Loucy (cell line): ENCODE measurements around the gene OR6C65.
"Not testable (repeated sequence)": the region's sequence is repeated elsewhere in the genome, so short reads cannot be mapped to it uniquely, and the experiment has no call there.

Experiments
- H2AFZ ChIP-seq: fragments of 200-600 bp; sonication (generic); 2 replicates; pipeline ENCODE4 v1.6.0; 2016; ENCODE audit warnings: antibody characterized with exemption, mild to moderate bottlenecking, low read length, moderate library complexity
- H3F3A ChIP-seq: fragments of 200-600 bp; 2 replicates; pipeline ENCODE4 v1.6.0; 2016; ENCODE audit warnings: antibody characterized with exemption, low read depth, mild to moderate bottlenecking
- H3K27me3 ChIP-seq: fragments of 200-600 bp; sonication (generic); 2 replicates; pipeline ENCODE4 v1.6.1; 2014; ENCODE audit warnings: low read length, mild to moderate bottlenecking; ENCODE audit not compliant: insufficient read depth, poor library complexity, severe bottlenecking
- H3K36me3 ChIP-seq: fragments of 200-600 bp; sonication (generic); 2 replicates; pipeline ENCODE4 v1.6.1; 2016; ENCODE audit warnings: low read length; ENCODE audit not compliant: insufficient read depth
- H3K4me1 ChIP-seq: fragments of 200-600 bp; sonication (generic); 2 replicates; pipeline ENCODE4 v1.5.1; 2014; ENCODE audit warnings: low read length, mild to moderate bottlenecking; ENCODE audit not compliant: insufficient read depth, poor library complexity, severe bottlenecking
- H3K4me2 ChIP-seq: fragments of 200-600 bp; sonication (generic); 2 replicates; pipeline ENCODE4 v1.6.0; 2014; ENCODE audit warnings: antibody characterized with exemption, low read length, low read depth, mild to moderate bottlenecking; ENCODE audit not compliant: poor library complexity, severe bottlenecking
- H3K4me3 ChIP-seq: fragments of 200-600 bp; sonication (generic); 2 replicates; pipeline ENCODE4 v1.5.1; 2014; ENCODE audit warnings: low read length, mild to moderate bottlenecking, mixed read lengths; ENCODE audit not compliant: poor library complexity, severe bottlenecking
- H3K79me2 ChIP-seq: fragments of 200-600 bp; sonication (generic); 2 replicates; pipeline ENCODE4 v1.6.1; 2014; ENCODE audit warnings: low read length; ENCODE audit not compliant: insufficient read depth
- H3K9ac ChIP-seq: fragments of 200-600 bp; sonication (generic); 2 replicates; pipeline ENCODE4 v1.6.0; 2014; ENCODE audit warnings: mild to moderate bottlenecking, low read depth, low read length, moderate library complexity; ENCODE audit not compliant: poor library complexity, severe bottlenecking
- H3K9me2 ChIP-seq: fragments of 200-600 bp; sonication (generic); replicated peaks from 2 replicates; pipeline ENCODE4 v1.6.1; 2016; ENCODE audit warnings: low read depth, low read length, mixed read lengths
- H3K9me3 ChIP-seq: fragments of 200-600 bp; sonication (generic); 2 replicates; pipeline ENCODE4 v1.6.1; 2014; ENCODE audit warnings: mild to moderate bottlenecking, antibody characterized with exemption, low read length, low read depth; ENCODE audit not compliant: insufficient read depth
- H4K20me1 ChIP-seq: fragments of 200-600 bp; sonication (generic); 2 replicates; pipeline ENCODE4 v1.6.0; 2014; ENCODE audit warnings: antibody characterized with exemption, low read length, mild to moderate bottlenecking; ENCODE audit not compliant: insufficient read depth, poor library complexity, severe bottlenecking
- CTCF ChIP-seq: fragments of 200-600 bp; sonication (generic); conservative IDR thresholded peaks from 2 replicates; pipeline ENCODE4 v1.5.1; 2014; ENCODE audit warnings: mild to moderate bottlenecking, antibody characterized with exemption, low read length
- EZH2phosphoT487 ChIP-seq: fragments of 200-600 bp; IDR thresholded peaks from 2 replicates; pipeline ENCODE4 v1.6.1; 2018; ENCODE audit warnings: antibody characterized with exemption, mild to moderate bottlenecking, moderate library complexity, borderline replicate concordance

OR6C65 gene

DNA sequence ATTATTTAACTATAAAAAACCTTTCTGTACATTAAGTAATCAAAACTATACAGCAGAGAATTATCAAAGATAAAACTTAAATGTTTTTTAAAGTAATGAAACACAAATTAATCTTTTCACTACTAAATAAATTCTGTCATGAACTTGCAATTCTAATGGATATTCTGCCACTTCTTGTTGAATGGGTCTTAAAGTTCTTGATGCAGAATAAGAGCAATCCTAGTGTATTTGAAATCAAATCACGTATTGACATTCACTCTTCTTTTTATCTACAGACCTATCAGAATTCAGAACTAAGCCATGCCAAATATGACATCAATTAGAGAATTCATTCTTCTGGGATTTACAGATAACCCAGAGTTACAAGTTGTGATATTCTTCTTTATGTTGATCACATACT, at the start of gene OR6C65:
Gene OR6C65, plus strand, starts transcription at position 301 of the 400 bp plus-strand sequence. Its CDS starts 0 bp downstream, at position 301.
- no peaks in the 10 kb centered on the region for H3K9me3 ChIP-seq
- no peaks in the 10 kb centered on the region for H3K4me1 ChIP-seq
- no peaks in the 10 kb centered on the region for H3F3A ChIP-seq
- no peak within 1 kb of the TSS for H3K4me3 ChIP-seq
- no peaks in the 10 kb centered on the region for H3K27me3 ChIP-seq
- H3K79me2 ChIP-seq, result no peaks in the 10 kb centered on the region
- no peaks in the 10 kb centered on the region for H3K9me2 ChIP-seq
- H3K4me2 ChIP-seq, result no peak within 1 kb of the TSS
- H4K20me1 ChIP-seq, result no peaks in the 10 kb centered on the region
- H2AFZ ChIP-seq, result no peak within 1 kb of the TSS
- no peak within 1 kb of the TSS for H3K9ac ChIP-seq
- TF ChIP-seq EZH2phosphoT487, result no peak
- no peak for TF ChIP-seq CTCF
- H3K36me3 ChIP-seq, result no peaks in the 10 kb centered on the region

GRCh38 chr12:55355338-55355737, 45.0 kb upstream of the OR6C65 start:
- not testable (repeated sequence) for H3K4me3 ChIP-seq, H3K79me2 ChIP-seq, H3K36me3 ChIP-seq, H3K9me3 ChIP-seq, H4K20me1 ChIP-seq, H3K4me2 ChIP-seq, H3K9me2 ChIP-seq, H3K4me1 ChIP-seq, H3K27me3 ChIP-seq, H3F3A ChIP-seq, H2AFZ ChIP-seq, H3K9ac ChIP-seq

DNA sequence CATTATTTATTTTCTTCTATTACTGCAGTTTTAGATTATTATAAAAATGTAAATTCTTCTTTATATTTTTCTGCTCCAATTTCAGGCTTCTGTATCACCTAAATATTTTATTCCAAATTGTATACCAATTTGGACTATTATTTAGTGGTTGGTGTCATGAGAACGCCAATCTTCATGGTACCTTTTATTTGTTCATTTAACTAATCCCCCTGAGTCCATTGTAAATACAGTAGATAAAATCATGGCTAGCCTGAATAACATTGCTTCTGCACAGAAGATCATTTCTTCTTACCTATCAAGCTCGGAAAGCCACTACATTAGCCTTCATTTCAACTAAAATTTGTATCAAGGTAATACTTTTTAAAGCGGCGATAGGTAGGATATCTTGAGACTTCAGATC, 37.7 kb upstream of the OR6C65 start, which contains the start of gene OR6C75:
Gene OR6C75, plus strand, starts transcription at position 301 of the 400 bp plus-strand sequence. CDS start 2,136 bp downstream, outside the sequence.
- no peaks in the 10 kb centered on the region for H3K9me2 ChIP-seq
- TF ChIP-seq EZH2phosphoT487 (no peak), CTCF (no peak)
- no peak within 1 kb of the TSS for H3K4me2 ChIP-seq
- no peak within 1 kb of the TSS for H2AFZ ChIP-seq
- no peaks in the 10 kb centered on the region for H3K79me2 ChIP-seq
- no peaks in the 10 kb centered on the region for H3F3A ChIP-seq
- no peaks in the 10 kb centered on the region for H3K9me3 ChIP-seq
- no peaks in the 10 kb centered on the region for H3K27me3 ChIP-seq
- H3K36me3 ChIP-seq, result no peaks in the 10 kb centered on the region
- H3K4me1 ChIP-seq, result no peaks in the 10 kb centered on the region
- no peak within 1 kb of the TSS for H3K9ac ChIP-seq
- H3K4me3 ChIP-seq, result no peak within 1 kb of the TSS
- H4K20me1 ChIP-seq, result no peaks in the 10 kb centered on the region

DNA sequence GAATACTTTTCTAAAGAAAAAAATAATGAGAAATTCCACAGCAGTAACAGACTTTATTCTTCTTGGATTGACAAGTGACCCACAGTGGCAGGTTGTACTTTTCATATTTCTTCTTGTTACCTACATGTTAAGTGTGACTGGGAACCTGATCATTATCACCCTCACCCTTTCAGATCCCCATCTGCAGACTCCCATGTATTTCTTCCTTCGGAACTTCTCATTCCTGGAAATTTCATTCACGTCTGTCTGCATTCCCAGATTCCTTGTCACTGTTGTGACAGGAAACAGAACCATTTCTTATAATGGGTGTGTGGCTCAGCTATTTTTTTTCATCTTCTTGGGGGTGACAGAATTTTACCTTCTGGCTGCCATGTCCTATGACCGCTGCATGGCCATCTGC, 35.2 kb upstream of the OR6C65 start:
- no peaks in the 10 kb centered on the region for H4K20me1 ChIP-seq

More for the DNA sequence above, 35.2 kb upstream of the OR6C65 start:
- Histone ChIP-seq H3K27me3 (no peaks in the 10 kb centered on the region), H3K9ac (no peak overlapping the region), H3K4me3 (no peak overlapping the region), H3K36me3 (no peaks in the 10 kb centered on the region), H3K4me2 (no peak overlapping the region), H3K79me2 (no peaks in the 10 kb centered on the region), H3K9me2 (no peaks in the 10 kb centered on the region), H3K4me1 (no peaks in the 10 kb centered on the region), H2AFZ (no peak overlapping the region), H3F3A (no peaks in the 10 kb centered on the region), H3K9me3 (no peaks in the 10 kb centered on the region)
- TF ChIP-seq CTCF (no peak), EZH2phosphoT487 (no peak)
